ENCODE results near the gene HOXB1.

The HOXB1 gene

GRCh38 chr17:48554412-48555257, 23.8 kb upstream of the HOXB1 start:
- DNase-seq (ENCODE audit: low read depth in 2 of 2): no peak

GRCh38 chr17:48553826-48554225, 23.0 kb upstream of the HOXB1 start:
- DNase-seq (ENCODE audit: low read depth in 2 of 2): no peak

- no peak for DNase-seq (ENCODE audit: low read depth in 2 of 2)
These were observed 22.4 kb upstream of the HOXB1 start for GRCh38 chr17:48553190-48553547.

- no peak for DNase-seq (ENCODE audit: low read depth in 2 of 2)
These were observed 21.8 kb upstream of the HOXB1 start for GRCh38 chr17:48552466-48553189.

- no peak for DNase-seq (ENCODE audit: low read depth in 2 of 2)
These were observed 21.0 kb upstream of the HOXB1 start for GRCh38 chr17:48551596-48552465.

GRCh38 chr17:48551214-48551555, 20.4 kb upstream of the HOXB1 start:
- DNase-seq (ENCODE audit: low read depth in 2 of 2): no peak

- DNase-seq (ENCODE audit: low read depth in 2 of 2): no peak
These were observed 19.8 kb upstream of the HOXB1 start for GRCh38 chr17:48550502-48551213.

- no peak for DNase-seq (ENCODE audit: low read depth in 2 of 2)
These were observed 19.2 kb upstream of the HOXB1 start for GRCh38 chr17:48549914-48550501.

GRCh38 chr17:48549281-48549630, 18.4 kb upstream of the HOXB1 start:
- DNase-seq (ENCODE audit: low read depth in 2 of 2): no peak

GRCh38 chr17:48548523-48549280, 17.9 kb upstream of the HOXB1 start:
- DNase-seq (ENCODE audit: low read depth in 2 of 2): no peak

- no peak for DNase-seq (ENCODE audit: low read depth in 2 of 2)
These were observed 17.2 kb upstream of the HOXB1 start for GRCh38 chr17:48547808-48548522.

GRCh38 chr17:48546924-48547807, 16.4 kb upstream of the HOXB1 start:
- DNase-seq (ENCODE audit: low read depth in 2 of 2): no peak

- no peak for DNase-seq (ENCODE audit: low read depth in 2 of 2)
These were observed 15.5 kb upstream of the HOXB1 start for GRCh38 chr17:48546137-48546923.

GRCh38 chr17:48545539-48545938, 14.7 kb upstream of the HOXB1 start:
- DNase-seq (ENCODE audit: low read depth in 2 of 2): no peak

- no peak for DNase-seq (ENCODE audit: low read depth in 2 of 2)
These were observed 14.2 kb upstream of the HOXB1 start, which contains the start of gene HOXB2 for GRCh38 chr17:48545022-48545375. HOXB2 (minus strand) TSS chr17:48545109; CDS start chr17:48544911, 198 bp downstream.

- peak in 1 of 2 donors; percentile 32 for DNase-seq (ENCODE audit: low read depth in 2 of 2)
These were observed 13.7 kb upstream of the HOXB1 start for GRCh38 chr17:48544349-48545021.

- DNase-seq (ENCODE audit: low read depth in 2 of 2): no peak
These were observed 13.1 kb upstream of the HOXB1 start for GRCh38 chr17:48543854-48544348.
